Activated CD4-positive, CD25-positive, alpha-beta regulatory T cell treated with anti-CD3 and anti-CD28 coated beads, Interleukin-2, amount 50 U/mL, for 24 hours (primary cell): ENCODE measurements around the gene SPP1.

Source experiments
- ATAC-seq, 2 donors: fragments of 150-1000 bp; cut with Tn5 transposase; one replicate each; pipeline ENCODE4 v1.10.0; 2021; ENCODE audit warnings: mild to moderate bottlenecking in 1 of 2, moderate library complexity in 1 of 2

SPP1 gene

GRCh38 chr4:88027611-88028608 is 52.4 kb downstream of the SPP1 start:
- peak; percentile 27 to 49 for ATAC-seq

DNA sequence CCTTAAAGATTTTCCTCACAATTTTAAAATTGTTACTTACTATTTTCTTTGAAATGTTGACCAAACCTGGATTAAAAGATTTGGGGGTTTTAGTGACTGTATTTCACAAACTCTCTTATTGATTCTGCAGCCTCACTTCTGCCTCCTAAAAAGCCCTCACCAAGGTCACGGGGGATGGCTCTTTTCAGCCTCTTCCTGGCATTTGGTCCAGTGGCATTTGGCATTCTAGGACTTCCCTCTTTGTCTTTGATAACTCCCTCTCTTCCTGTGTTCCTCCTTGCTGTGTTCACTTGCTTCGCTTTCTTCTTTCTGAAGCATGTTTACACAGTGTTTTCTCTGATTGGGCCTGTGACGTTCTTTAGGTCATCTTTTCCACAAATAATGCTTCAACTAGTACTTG is 53.4 kb downstream of the SPP1 start:
- no peak for ATAC-seq

DNA sequence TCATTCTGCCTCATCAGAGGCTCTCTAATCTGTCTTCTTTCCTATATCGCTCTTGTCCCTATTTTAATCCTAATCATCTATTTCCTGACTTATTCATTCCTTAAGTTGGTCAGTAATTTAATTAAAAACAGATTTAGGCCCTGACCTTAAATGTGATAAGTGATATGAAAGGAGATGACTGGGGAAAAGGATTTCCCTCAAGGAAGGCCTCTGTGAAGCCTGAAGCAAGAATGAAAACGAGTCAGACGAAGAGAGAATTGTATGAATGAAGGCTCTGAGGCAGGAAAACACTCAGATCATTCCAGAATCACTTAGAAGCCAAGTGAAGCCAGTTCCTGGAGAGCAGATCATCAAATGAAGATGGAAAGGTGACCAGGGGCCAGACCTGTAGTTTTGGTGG is 54.0 kb downstream of the SPP1 start:
- no peak for ATAC-seq

DNA sequence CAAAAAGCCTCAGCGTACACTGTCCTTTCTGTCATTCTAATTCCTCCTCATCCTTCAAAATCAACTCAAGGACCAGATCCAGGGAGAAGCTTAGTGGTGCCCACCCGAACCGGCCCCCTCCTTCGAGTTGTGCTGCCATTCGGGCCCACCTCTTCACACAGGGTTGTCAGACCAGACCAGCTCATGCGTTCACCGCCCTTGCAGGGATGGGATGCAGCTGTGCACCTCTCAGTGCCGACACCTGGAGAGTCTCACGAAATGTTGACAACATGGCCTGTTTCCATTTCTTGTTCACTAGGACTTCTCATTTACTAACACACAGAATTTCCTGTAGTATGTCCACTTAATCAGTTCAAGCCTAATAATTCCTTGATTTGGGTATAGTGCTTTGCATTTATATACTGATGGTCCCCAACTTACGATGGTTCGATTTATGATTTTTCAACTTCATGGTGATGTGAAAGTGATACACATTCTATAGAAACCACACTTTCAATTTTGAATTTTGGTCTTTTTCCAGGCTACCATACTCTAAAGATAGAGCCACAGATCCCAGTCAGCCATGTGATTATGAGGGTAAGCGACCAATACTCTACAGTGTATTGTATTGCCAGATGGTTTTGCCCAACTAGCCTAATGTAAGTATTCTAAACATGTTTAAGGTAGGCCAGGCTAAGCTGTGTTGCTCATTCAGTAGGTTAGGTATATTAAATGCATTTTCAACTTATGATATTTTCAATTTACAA is 55.2 kb downstream of the SPP1 start:
- no peak for ATAC-seq
